Gastrocnemius medialis (tissue), 4 donors: Measurements from ENCODE around the gene NDUFAF8.

Experiments used
- POLR2A ChIP-seq, 2 donors: fragments of 450-650 bp; IDR thresholded peaks; one replicate each; pipeline ENCODE4 v1.6.1; 2017; ENCODE audit warnings: antibody characterized with exemption in 2 of 2, mild to moderate bottlenecking in 2 of 2, moderate library complexity in 2 of 2
- TF ChIP-seq, protein P1 (sequence below), 5 experiments: fragments of 450-650 bp in 3 of 5; fragments of 200-600 bp in 2 of 5; sonication (generic) in 2 of 5; IDR thresholded peaks in 4 of 5; conservative IDR thresholded peaks in 1 of 5; 1 replicate in 4 of 5; 2 replicates in 1 of 5; pipeline ENCODE4 v1.5.1; 2016 to 2019; ENCODE audit warnings: antibody characterized with exemption in 5 of 5, mild to moderate bottlenecking in 3 of 5, moderate library complexity in 3 of 5

DNA sequence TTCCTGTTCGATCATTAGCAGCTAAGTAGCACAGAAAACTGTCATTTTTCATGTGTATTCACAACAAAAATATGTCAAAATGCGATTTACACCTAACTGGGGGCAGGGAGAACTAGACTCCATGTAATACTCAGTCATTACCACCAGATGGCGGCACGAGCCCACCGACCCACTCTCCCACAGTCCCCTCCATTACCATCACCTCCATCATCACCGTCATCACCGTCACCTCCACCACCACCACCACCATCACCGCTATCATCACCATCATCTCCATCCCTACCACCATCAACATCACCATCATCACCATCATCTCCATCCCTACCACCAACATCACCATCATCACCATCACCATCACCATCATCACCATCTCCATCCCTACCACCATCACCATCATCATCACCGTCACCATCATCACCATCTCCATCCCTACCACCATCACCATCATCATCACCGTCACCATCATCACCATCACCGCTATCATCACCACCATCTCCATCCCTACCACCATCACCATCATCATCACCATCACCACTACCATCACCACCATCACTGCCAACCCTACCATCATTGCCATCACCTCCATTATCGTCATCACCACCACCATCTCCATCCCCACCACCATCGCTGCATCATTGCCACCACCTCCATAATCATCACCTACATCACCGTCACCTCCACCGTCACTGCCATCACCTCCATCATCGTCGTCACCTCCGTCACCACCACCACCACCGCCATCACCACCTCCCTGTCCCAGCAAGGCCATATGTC lies 14.4 kb downstream of the NDUFAF8 start:
- TF ChIP-seq, protein P1, sequence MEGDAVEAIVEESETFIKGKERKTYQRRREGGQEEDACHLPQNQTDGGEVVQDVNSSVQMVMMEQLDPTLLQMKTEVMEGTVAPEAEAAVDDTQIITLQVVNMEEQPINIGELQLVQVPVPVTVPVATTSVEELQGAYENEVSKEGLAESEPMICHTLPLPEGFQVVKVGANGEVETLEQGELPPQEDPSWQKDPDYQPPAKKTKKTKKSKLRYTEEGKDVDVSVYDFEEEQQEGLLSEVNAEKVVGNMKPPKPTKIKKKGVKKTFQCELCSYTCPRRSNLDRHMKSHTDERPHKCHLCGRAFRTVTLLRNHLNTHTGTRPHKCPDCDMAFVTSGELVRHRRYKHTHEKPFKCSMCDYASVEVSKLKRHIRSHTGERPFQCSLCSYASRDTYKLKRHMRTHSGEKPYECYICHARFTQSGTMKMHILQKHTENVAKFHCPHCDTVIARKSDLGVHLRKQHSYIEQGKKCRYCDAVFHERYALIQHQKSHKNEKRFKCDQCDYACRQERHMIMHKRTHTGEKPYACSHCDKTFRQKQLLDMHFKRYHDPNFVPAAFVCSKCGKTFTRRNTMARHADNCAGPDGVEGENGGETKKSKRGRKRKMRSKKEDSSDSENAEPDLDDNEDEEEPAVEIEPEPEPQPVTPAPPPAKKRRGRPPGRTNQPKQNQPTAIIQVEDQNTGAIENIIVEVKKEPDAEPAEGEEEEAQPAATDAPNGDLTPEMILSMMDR (IDR thresholded peaks at IDR 0.05 in 4 of 5, conservative IDR thresholded peaks at IDR 0.05 in 1 of 5), result peak; percentile 82 to 92 (median 87)
- TF ChIP-seq POLR2A (IDR thresholded peaks at IDR 0.05), result no peak
